SK-N-SH (cell line): ENCODE measurements around the gene CARD18. TPM values are rescaled to one million over a fixed set of nuclear protein-coding genes. Genes with fewer than 3 reads are reported as not detected.

Source experiments
- CTCF ChIA-PET: fragments of 300-600, 350-600 bp; formaldehyde crosslinking; extraction: SDS; loops from one replicate; lab custom pipeline; 2021; lab: Yijun Ruan, JAX
- POLR2A ChIA-PET: fragments of 350-600 bp; sonication (Branson Sonifier 250); formaldehyde crosslinking; extraction: SDS; loops from one replicate; lab custom pipeline; 2020; ENCODE audit warnings: antibody characterized with exemption, inconsistent platforms; lab: Yijun Ruan, JAX
- DNase-seq: peaks from one replicate; pipeline ENCODE4 v3.0.0; 2012
- H2AFZ ChIP-seq: fragments of 200-600 bp; sonication (generic); 2 replicates; pipeline ENCODE4 v1.8.1; 2016; ENCODE audit warnings: antibody characterized with exemption, mild to moderate bottlenecking, low read depth
- H3F3A ChIP-seq: fragments of 200-600 bp; sonication (generic); replicated peaks from 2 replicates; pipeline ENCODE3; 2016; ENCODE audit warnings: antibody characterized with exemption, mild to moderate bottlenecking; ENCODE audit not compliant: insufficient read depth
- H3K27ac ChIP-seq, 2 experiments: fragments of 200-500 bp in 1 of 2; fragments of 200-600 bp in 1 of 2; sonication (Bioruptor generic) in 1 of 2; sonication (generic), shearing (Covaris generic) in 1 of 2; 2 replicates each; pipeline versions ENCODE4 v1.5.1 to v1.6.1; 2014 to 2016; ENCODE audit warnings: low read depth in 2 of 2, inconsistent platforms in 1 of 2, low read length in 1 of 2, mild to moderate bottlenecking in 1 of 2, mixed read lengths in 1 of 2
- H3K27me3 ChIP-seq: fragments of 200-600 bp; sonication (generic), shearing (Covaris generic); 2 replicates; pipeline ENCODE4 v1.6.1; 2016; ENCODE audit warnings: mixed run types; ENCODE audit not compliant: insufficient read depth
- H3K36me3 ChIP-seq, 2 experiments: fragments of 200-500 bp in 1 of 2; fragments of 200-600 bp in 1 of 2; sonication (Bioruptor generic) in 1 of 2; sonication (generic) in 1 of 2; replicated peaks in 1 of 2; 2 replicates each; pipeline versions ENCODE3 to v1.5.1; 2014 to 2016; ENCODE audit warnings: low read length in 1 of 2, mild to moderate bottlenecking in 1 of 2; ENCODE audit not compliant: insufficient read depth in 2 of 2, control insufficient read depth in 1 of 2
- H3K4me1 ChIP-seq, 2 experiments: fragments of 200-500 bp in 1 of 2; fragments of 200-600 bp in 1 of 2; sonication (Bioruptor generic) in 1 of 2; sonication (generic), shearing (Covaris generic) in 1 of 2; 2 replicates each; pipeline versions ENCODE4 v1.5.1 to v1.6.1; 2014 to 2016; ENCODE audit warnings: low read depth in 1 of 2, low read length in 1 of 2, mixed run types in 1 of 2; ENCODE audit not compliant: insufficient read depth in 2 of 2, control insufficient read depth in 1 of 2
- H3K4me2 ChIP-seq: fragments of 200-600 bp; sonication (generic), shearing (Covaris generic); 2 replicates; pipeline ENCODE4 v1.6.1; 2017; ENCODE audit warnings: mixed run types
- H3K4me3 ChIP-seq, 2 experiments: fragments of 200-500 bp in 1 of 2; fragments of 200-600 bp in 1 of 2; sonication (Bioruptor generic) in 1 of 2; sonication (generic), shearing (Covaris generic) in 1 of 2; 2 replicates each; pipeline versions ENCODE4 v1.5.1 to v1.8.1; 2014 to 2016; ENCODE audit warnings: low read depth in 2 of 2, inconsistent platforms in 1 of 2, low read length in 1 of 2, mild to moderate bottlenecking in 1 of 2, mixed read lengths in 1 of 2, moderate library complexity in 1 of 2
- H3K79me2 ChIP-seq: fragments of 200-600 bp; sonication (generic); 2 replicates; pipeline ENCODE4 v1.8.1; 2017; ENCODE audit warnings: mild to moderate bottlenecking; ENCODE audit not compliant: insufficient read depth
- H3K9ac ChIP-seq: fragments of 200-600 bp; sonication (generic); 2 replicates; pipeline ENCODE4 v1.6.1; 2017; ENCODE audit warnings: mixed run types
- H3K9me2 ChIP-seq: fragments of 200-600 bp; sonication (generic); 2 replicates; pipeline ENCODE4 v1.6.1; 2017; ENCODE audit warnings: mixed run types
- H3K9me3 ChIP-seq: fragments of 200-600 bp; sonication (generic); 2 replicates; pipeline ENCODE4 v1.6.1; 2017; ENCODE audit warnings: mixed run types, mild to moderate bottlenecking, moderate library complexity
- H4K20me1 ChIP-seq: fragments of 200-600 bp; sonication (generic); 2 replicates; pipeline ENCODE4 v1.6.1; 2017; ENCODE audit warnings: mild to moderate bottlenecking, mixed run types; ENCODE audit not compliant: insufficient read depth
- CTCF ChIP-seq: fragments of 200-600 bp; sonication (generic); IDR thresholded peaks from 2 replicates; pipeline ENCODE4 v1.6.1; 2017; ENCODE audit warnings: antibody characterized with exemption, mild to moderate bottlenecking, moderate library complexity
- EP300 ChIP-seq, 2 experiments: IDR thresholded peaks; 2 replicates each; pipeline versions ENCODE4 v1.4.0 to v1.6.1; 2012; ENCODE audit warnings: borderline replicate concordance in 1 of 2, low read depth in 1 of 2, low read length in 1 of 2
- EZH2phosphoT487 ChIP-seq: fragments of 200-600 bp; sonication (generic); IDR thresholded peaks from 2 replicates; pipeline ENCODE4 v1.6.1; 2017; ENCODE audit warnings: low read depth, mixed run types, mild to moderate bottlenecking, antibody characterized with exemption, moderate library complexity, borderline replicate concordance
- FOSL2 ChIP-seq: IDR thresholded peaks from 2 replicates; pipeline ENCODE4 v1.4.0; 2012; ENCODE audit warnings: low read depth, mild to moderate bottlenecking, moderate library complexity, borderline replicate concordance
- GATA2 ChIP-seq: sonication (generic); formaldehyde crosslinking; IDR thresholded peaks from 2 replicates; pipeline ENCODE4 v1.5.0; 2020; ENCODE audit warnings: mild to moderate bottlenecking, missing genetic modification reagents
- RAD21 ChIP-seq: IDR thresholded peaks from 2 replicates; pipeline ENCODE4 v1.6.1; 2012; ENCODE audit warnings: mild to moderate bottlenecking, low read length
- RCOR1 ChIP-seq: fragments of 150-350 bp; IDR thresholded peaks from 2 replicates; pipeline ENCODE4 v1.6.1; 2017; ENCODE audit warnings: antibody characterized with exemption, low read length
- RXRA ChIP-seq: IDR thresholded peaks from 2 replicates; pipeline ENCODE4 v1.4.0; 2012; ENCODE audit warnings: low read depth, mild to moderate bottlenecking, borderline replicate concordance
- SIN3A ChIP-seq: IDR thresholded peaks from 2 replicates; pipeline ENCODE4 v1.6.1; 2012; ENCODE audit warnings: low read depth, mild to moderate bottlenecking, low read length, moderate library complexity, borderline replicate concordance
- SMC3 ChIP-seq: IDR thresholded peaks from 2 replicates; pipeline ENCODE4 v1.6.1; 2012; ENCODE audit warnings: low read depth, low read length, improper control_type of control experiment
- TCF12 ChIP-seq: IDR thresholded peaks from 2 replicates; pipeline ENCODE4 v1.4.0; 2012
- TEAD4 ChIP-seq: IDR thresholded peaks from 2 replicates; pipeline ENCODE4 v1.4.0; 2012; ENCODE audit warnings: mild to moderate bottlenecking, borderline replicate concordance; ENCODE audit not compliant: insufficient read depth
- YY1 ChIP-seq: IDR thresholded peaks from 2 replicates; pipeline ENCODE4 v1.4.0; 2012; ENCODE audit warnings: low read depth, mild to moderate bottlenecking
- WGBS: methylation state at CpG from one replicate; pipeline ENCODE4 v1.1.6; 2017; ENCODE audit warnings: low lambda C conversion rate; 5-methylcytosine and 5-hydroxymethylcytosine counted together
- polyA plus RNA-seq, 3 experiments: library from polyadenylated mRNA; depleted of rRNA; stranded (reverse); fragments of >200 nt; gene quantifications; 2 replicates each; pipeline ENCODE4 v1.2.3, GENCODE V29; 2012

Gene CARD18
- polyA plus RNA-seq, 1 of the 3 experiments (the other 2 are of a cell fraction) = not detected

GRCh38 chr11:105142167-105142566 is 2.6 kb upstream of the CARD18 start:
- Histone ChIP-seq H3F3A (no peaks in the 10 kb centered on the region), H3K36me3 (no peaks in the 10 kb centered on the region), H3K9me2 (no peaks in the 10 kb centered on the region), H3K4me3 (no peak overlapping the region), H2AFZ (no peak overlapping the region), H3K27me3 (no peaks in the 10 kb centered on the region), H3K79me2 (no peaks in the 10 kb centered on the region), H4K20me1 (no peaks in the 10 kb centered on the region), H3K27ac (no peak overlapping the region), H3K4me2 (no peak overlapping the region), H3K9me3 (no peaks in the 10 kb centered on the region), H3K9ac (no peak overlapping the region), H3K4me1 (peaks cover 0 to 12% of the 10 kb centered on the region in 2 experiments; a peak in 1 of 4 replicates)
- WGBS = 81% methylated on average over 1 of the region's 1 CpG
- ChIA-PET CTCF (no interaction called here), POLR2A (no interaction called here)
- TF ChIP-seq FOSL2 = no peak
- TF ChIP-seq EZH2phosphoT487 = no peak
- no peak for TF ChIP-seq EP300 (IDR thresholded peaks at IDR 0.05; ENCODE audit: borderline replicate concordance in 1 of 2, low read depth in 1 of 2, low read length in 1 of 2)
- no peak for TF ChIP-seq RAD21
- no peak for TF ChIP-seq SIN3A
- TF ChIP-seq SMC3 = no peak
- TF ChIP-seq GATA2 (CRISPR knock-in tag) = no peak
- TF ChIP-seq RCOR1 = no peak
- no peak for DNase-seq

- no peak for DNase-seq
- CTCF ChIA-PET = interaction anchor here (1.1 kb wide), 1 partner anchor 24 kb away, joined by 3 read pairs; no protein-coding TSS in a partner anchor
Observed at GRCh38 chr11:105137286-105137685, 2.3 kb downstream of the CARD18 start.

More at GRCh38 chr11:105137286-105137685, 2.3 kb downstream of the CARD18 start:
- WGBS = 67% methylated on average over 1 of the region's 1 CpG
- no peaks in the 10 kb centered on the region for H3K9me3 ChIP-seq
- no peaks in the 10 kb centered on the region for H3K27me3 ChIP-seq
- no peaks in the 10 kb centered on the region for H3F3A ChIP-seq
- no peak overlapping the region for H3K4me3 ChIP-seq
- H3K4me1 ChIP-seq = no peaks in the 10 kb centered on the region
- no peak overlapping the region for H2AFZ ChIP-seq
- no peaks in the 10 kb centered on the region for H3K36me3 ChIP-seq
- H3K4me2 ChIP-seq = no peak overlapping the region
- H3K9me2 ChIP-seq = no peaks in the 10 kb centered on the region
- H3K9ac ChIP-seq = no peak overlapping the region
- H3K27ac ChIP-seq = no peak overlapping the region
- no peaks in the 10 kb centered on the region for H4K20me1 ChIP-seq
- POLR2A ChIA-PET = no interaction called here
- TF ChIP-seq RXRA = no peak
- no peak for TF ChIP-seq CTCF
- TF ChIP-seq TEAD4 = no peak
- no peak for TF ChIP-seq EZH2phosphoT487
- no peak for TF ChIP-seq YY1
- TF ChIP-seq TCF12 = no peak
- H3K79me2 ChIP-seq = no peaks in the 10 kb centered on the region
